Stimulated activated CD4-positive, alpha-beta T cell treated with anti-CD3 and anti-CD28 coated beads, Interleukin-15, amount 100 ng/mL, for 1 hour (primary cell): ENCODE measurements around the gene GPR18.
"Not testable (repeated sequence)": the region's sequence is repeated elsewhere in the genome, so short reads cannot be mapped to it uniquely, and the experiment has no call there.

Experiments
- DNase-seq, 2 donors: peaks; one replicate each; pipeline ENCODE4 v3.0.0-alpha.2; 2020; ENCODE audit warnings: low read depth in 1 of 2, low spot score in 1 of 2

GPR18 gene

GRCh38 chr13:99210627-99211026 lies 47.6 kb downstream of the GPR18 start:
- DNase-seq = not testable (repeated sequence)

DNA sequence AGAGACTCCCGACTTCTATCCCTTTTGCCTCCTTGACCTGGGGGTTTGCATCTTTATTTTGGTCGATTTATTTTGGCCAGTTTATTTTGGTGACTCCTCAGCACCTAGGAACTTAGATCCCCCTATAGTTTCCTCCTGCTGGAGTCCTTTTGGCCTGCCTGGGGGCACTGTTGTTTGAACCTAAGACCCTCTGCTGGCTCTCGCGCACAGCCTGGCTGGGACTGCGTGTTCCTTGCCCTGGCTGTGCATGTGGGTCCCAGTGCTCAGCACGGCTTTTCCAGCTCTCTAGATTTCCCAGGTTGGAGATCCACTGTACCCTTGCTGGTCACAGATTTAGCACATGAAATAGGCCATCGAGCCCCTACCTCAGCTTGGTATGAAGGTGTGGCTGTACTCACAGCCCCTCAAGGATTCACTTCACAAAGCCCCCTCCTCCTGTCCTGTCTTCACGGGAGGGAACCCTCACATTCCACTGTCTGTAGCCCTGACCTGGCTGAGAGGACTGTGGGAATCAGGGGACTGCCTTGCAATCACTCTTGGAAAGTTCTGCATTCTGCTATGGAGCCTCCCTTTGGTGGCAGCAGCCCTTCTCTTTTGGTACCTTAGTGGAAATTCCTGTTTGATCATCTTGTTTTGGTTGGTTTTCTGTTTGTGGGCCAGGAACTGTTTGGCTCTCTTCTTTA lies 49.2 kb downstream of the GPR18 start:
- DNase-seq = no peak

DNA sequence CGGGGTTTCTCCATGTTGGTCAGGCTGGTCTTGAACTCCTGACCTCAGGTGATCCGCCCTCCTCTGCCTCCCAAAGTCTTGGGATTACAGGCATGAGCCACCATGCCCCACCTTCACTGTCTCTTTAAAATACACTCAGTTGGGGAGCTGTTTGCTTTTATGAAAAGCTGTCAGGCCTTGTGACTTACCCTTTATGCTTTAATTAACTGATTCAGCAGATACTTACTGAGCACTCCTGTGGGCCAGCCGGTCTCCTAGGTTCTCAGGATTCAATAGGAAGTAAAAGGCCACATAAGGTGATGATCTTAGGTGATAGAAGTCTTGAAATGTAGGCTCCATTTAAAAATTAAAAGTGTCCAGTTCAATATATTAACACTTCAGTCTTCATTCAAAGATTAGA lies 50.0 kb downstream of the GPR18 start:
- no peak for DNase-seq

DNA sequence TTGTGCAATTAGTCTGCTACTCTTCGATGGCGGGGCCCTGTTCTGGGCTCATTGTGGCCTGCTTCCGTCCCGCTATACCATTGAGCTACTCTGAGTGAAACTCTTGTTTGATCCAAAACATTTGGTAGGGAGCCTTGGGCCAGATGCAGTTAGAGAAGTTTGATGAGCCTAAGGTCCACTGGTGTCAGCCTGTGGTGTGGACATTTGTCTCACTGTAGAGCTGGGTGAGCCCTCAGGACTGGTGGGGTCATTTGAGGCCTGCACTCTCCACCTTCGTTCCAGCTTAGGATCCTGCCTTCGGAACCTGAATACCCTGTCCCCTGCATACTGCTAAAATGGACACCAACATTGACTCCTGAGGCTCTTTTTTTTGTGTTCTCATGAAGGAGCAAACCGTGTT lies 50.7 kb downstream of the GPR18 start:
- no peak for DNase-seq

DNA sequence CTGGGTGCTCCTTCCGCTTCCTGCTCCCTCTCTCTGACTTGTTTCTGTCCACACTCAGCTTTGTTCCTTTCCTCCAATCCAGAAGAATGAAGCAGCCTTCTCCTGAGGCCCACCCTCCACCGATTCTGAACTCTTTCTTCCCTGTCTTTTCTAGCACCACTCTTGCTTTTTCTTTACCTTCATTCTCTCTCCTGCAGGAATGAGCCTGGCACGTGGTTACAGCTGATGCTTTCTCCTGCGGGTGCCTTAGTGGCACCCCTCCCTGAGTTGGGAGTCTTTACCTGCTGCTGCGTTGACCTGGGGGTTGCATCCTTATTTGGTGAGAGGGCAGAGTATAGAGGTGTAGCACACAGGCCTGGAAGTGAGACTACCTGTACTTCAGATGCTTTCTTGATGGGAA lies 51.3 kb downstream of the GPR18 start:
- no peak for DNase-seq

DNA sequence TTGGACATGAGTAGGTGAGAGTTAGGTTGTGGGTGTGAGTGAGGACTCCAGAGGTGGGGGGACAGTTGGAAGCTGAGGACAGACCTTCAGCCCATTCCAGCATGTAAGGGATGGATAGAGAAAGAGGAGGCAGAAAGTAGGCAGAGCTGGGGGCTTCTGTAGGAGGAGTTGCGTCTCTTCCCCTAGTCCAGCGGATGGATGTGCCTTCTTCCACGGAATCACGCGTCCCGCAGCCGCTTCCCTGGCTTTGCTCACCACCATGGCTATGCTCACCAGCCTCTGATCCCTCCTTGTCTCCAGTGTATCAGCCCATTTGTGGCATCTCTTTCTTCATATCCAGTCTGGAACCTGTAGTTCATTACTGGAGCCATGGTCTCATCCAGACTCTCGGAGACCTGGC lies 52.0 kb downstream of the GPR18 start:
- no peak for DNase-seq

- DNase-seq = no peak
These were observed 52.5 kb downstream of the GPR18 start for GRCh38 chr13:99205621-99206220.
